Body of pancreas (tissue), 4 donors: Measurements from ENCODE around the gene LHB.

Source experiments
- POLR2A ChIP-seq, 3 donors: fragments of 450-650 bp; IDR thresholded peaks; one replicate each; pipeline ENCODE4 v1.6.1; 2016; ENCODE audit warnings: antibody characterized with exemption in 3 of 3, mild to moderate bottlenecking in 2 of 3
- TF ChIP-seq, protein P1 (sequence below), 7 experiments: fragments of 450-650 bp in 4 of 7; fragments of 200-600 bp in 3 of 7; sonication (generic) in 3 of 7; IDR thresholded peaks; one replicate each; pipeline ENCODE4 v1.5.1; 2016 to 2019; ENCODE audit warnings: antibody characterized with exemption in 7 of 7

DNA sequence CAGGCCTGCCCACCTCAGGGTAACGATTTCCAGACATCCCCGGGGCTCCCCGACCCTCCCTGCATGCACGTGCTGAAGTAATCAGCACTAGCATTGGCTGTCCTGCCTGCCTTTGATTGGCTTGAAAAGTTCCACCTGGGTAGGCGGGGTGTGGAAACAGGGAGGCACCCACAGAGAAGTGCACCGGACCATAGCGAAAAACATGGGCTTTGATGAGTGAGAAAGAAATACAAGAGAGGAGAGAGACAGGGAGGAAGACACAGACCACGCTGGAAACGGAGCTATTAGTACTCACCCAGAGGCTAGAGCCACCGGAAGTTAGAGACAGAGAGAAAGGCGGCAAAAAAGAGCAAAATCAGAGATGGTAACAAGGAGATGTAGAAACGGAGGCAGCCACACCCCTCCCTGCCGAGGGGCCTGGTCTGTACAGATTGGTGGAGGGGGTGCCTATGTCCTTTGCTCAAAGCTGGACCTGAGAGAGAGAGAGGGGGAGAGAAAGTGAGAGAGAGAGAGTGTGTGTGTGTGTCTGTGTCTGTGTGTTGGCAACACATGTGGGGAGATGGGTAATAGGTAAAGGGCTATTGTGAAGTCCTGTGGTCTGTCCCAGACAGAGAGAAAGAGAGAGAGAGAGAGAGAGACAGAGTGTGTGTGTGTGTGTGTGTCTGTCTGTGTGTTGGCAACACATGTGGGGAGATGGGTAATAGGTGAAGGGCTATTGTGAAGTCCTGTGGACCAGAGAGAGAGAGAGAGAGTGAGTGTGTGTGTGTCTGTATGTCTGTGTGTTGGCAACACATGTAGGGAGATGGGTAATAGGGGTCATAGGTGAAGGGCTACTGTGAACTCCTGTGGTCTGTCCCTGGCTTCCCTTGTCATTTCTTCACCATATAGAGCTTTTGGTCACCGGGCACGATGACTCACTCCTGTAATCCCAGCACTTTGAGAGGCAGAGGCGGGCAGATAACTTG lies 4.3 kb upstream of the LHB start:
- TF ChIP-seq, protein P1, sequence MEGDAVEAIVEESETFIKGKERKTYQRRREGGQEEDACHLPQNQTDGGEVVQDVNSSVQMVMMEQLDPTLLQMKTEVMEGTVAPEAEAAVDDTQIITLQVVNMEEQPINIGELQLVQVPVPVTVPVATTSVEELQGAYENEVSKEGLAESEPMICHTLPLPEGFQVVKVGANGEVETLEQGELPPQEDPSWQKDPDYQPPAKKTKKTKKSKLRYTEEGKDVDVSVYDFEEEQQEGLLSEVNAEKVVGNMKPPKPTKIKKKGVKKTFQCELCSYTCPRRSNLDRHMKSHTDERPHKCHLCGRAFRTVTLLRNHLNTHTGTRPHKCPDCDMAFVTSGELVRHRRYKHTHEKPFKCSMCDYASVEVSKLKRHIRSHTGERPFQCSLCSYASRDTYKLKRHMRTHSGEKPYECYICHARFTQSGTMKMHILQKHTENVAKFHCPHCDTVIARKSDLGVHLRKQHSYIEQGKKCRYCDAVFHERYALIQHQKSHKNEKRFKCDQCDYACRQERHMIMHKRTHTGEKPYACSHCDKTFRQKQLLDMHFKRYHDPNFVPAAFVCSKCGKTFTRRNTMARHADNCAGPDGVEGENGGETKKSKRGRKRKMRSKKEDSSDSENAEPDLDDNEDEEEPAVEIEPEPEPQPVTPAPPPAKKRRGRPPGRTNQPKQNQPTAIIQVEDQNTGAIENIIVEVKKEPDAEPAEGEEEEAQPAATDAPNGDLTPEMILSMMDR (IDR thresholded peaks at IDR 0.05): no peak
- no peak for TF ChIP-seq POLR2A (IDR thresholded peaks at IDR 0.05)
